Measurements from ENCODE around the gene PKD2. TPM values are rescaled to one million over a fixed set of nuclear protein-coding genes. Genes with fewer than 3 reads are reported as not detected.
A peak's percentile ranks its signal among the peaks of the same experiment; 100 is the strongest.
"Not testable (repeated sequence)": the region's sequence is repeated elsewhere in the genome, so short reads cannot be mapped to it uniquely, and the experiment has no call there.

PKD2 gene
- total and polyA plus RNA-seq, 2 donors (not counting 1 experiment from before 2014, with no cell fraction given): 109 to 158 TPM

DNA sequence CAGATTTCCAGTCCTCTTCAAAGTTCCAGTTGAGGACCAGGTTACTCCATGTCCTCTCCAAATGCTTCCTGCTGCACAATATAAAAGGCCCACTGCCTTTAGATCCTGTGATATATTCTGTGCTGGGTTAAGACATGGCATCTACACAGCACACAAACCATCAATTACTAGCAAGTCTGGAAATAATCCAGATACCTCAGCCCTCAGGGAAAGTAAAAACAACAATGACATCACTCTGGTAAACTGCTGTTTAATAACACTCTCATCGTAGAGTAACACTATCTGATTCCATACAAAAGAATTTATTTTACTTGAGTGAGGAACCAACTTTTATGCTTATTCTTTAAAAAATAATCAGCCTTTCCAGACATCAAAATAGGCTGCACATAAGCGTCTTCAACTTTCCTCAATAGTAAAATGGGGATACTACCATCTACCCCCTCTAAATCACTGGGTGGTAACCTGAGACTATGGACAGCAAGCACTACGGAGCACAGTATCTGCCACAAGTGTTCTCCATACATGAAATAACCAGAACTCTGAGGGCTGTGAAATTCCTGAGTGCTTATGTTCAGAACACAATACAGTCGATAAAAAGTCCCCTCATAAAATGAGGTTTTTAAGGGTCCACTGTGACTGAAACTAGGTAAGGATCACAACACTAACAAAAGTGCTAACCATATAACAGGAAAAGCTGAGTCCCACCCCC, 97.6 kb downstream of the PKD2 start:
- Histone ChIP-seq H4K20me1 (ENCODE audit: control insufficient read depth, extremely low read depth, insufficient read depth, low read length) (no peaks in the 10 kb centered on the region), H3K27ac (ENCODE audit: insufficient read depth, low read length) (peak overlapping the region; percentile 34), H3K9ac (ENCODE audit: insufficient read depth, low read length) (no peak overlapping the region), H3K4me2 (ENCODE audit: extremely low read depth, insufficient read depth, low read length) (no peak overlapping the region), H3K79me2 (ENCODE audit: control insufficient read depth, insufficient read depth, low read length) (no peaks in the 10 kb centered on the region), H3K4me3 (replicated peaks in 1 of 4; ENCODE audit: control extremely low read depth in 1 of 4, insufficient read depth in 1 of 4, low read depth in 3 of 4, low read length in 4 of 4) (no peak overlapping the region), H3K27me3 (ENCODE audit: control insufficient read depth, insufficient read depth, low read length) (no peaks in the 10 kb centered on the region), H3K9me3 (ENCODE audit: control insufficient read depth, insufficient read depth, low read depth, low read length) (no peaks in the 10 kb centered on the region), H3K36me3 (ENCODE audit: control insufficient read depth, insufficient read depth, low read length) (no peaks in the 10 kb centered on the region), H3K4me1 (ENCODE audit: control insufficient read depth, extremely low read depth, insufficient read depth, low read length) (peaks cover 8% of the 10 kb centered on the region), H2AFZ (ENCODE audit: low read length) (no peak overlapping the region)
- DNase-seq (ENCODE audit: low read depth in 2 of 2): peak; percentile 69 to 80
- no peak for TF ChIP-seq EZH2 (IDR thresholded peaks at IDR 0.05; ENCODE audit: low read length, missing control alignments)
- TF ChIP-seq, protein P1, sequence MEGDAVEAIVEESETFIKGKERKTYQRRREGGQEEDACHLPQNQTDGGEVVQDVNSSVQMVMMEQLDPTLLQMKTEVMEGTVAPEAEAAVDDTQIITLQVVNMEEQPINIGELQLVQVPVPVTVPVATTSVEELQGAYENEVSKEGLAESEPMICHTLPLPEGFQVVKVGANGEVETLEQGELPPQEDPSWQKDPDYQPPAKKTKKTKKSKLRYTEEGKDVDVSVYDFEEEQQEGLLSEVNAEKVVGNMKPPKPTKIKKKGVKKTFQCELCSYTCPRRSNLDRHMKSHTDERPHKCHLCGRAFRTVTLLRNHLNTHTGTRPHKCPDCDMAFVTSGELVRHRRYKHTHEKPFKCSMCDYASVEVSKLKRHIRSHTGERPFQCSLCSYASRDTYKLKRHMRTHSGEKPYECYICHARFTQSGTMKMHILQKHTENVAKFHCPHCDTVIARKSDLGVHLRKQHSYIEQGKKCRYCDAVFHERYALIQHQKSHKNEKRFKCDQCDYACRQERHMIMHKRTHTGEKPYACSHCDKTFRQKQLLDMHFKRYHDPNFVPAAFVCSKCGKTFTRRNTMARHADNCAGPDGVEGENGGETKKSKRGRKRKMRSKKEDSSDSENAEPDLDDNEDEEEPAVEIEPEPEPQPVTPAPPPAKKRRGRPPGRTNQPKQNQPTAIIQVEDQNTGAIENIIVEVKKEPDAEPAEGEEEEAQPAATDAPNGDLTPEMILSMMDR (conservative IDR thresholded peaks at IDR 0.05 in 1 of 2, IDR thresholded peaks at IDR 0.05 in 1 of 2; ENCODE audit: low read depth in 1 of 2, low read length in 2 of 2): no peak

DNA sequence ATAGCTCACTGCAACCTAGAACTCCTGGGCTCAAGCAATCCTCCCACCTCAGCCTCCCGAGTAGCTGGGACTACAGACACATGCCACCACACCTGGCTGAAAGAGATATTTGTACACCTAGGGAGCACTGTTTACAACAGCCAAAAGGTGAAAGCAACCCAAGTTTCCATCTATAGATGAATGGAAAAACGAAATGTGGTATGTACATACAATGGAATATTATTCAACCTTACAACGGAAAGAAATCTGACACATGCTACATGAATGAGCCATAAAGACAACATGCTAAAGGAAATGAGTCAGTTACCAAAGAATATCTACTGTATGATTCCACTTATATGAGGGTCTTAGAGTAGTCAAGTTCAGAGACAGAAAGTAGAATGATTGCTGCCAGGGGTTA, 98.8 kb downstream of the PKD2 start:
- Histone ChIP-seq H3K27ac (ENCODE audit: insufficient read depth, low read length) (no peak overlapping the region), H3K4me1 (ENCODE audit: control insufficient read depth, extremely low read depth, insufficient read depth, low read length) (peaks cover 8% of the 10 kb centered on the region), H3K9ac (ENCODE audit: insufficient read depth, low read length) (no peak overlapping the region), H3K9me3 (ENCODE audit: control insufficient read depth, insufficient read depth, low read depth, low read length) (no peaks in the 10 kb centered on the region), H3K27me3 (ENCODE audit: control insufficient read depth, insufficient read depth, low read length) (no peaks in the 10 kb centered on the region), H3K4me3 (replicated peaks in 1 of 4; ENCODE audit: control extremely low read depth in 1 of 4, insufficient read depth in 1 of 4, low read depth in 3 of 4, low read length in 4 of 4) (no peak overlapping the region), H2AFZ (ENCODE audit: low read length) (no peak overlapping the region), H3K36me3 (ENCODE audit: control insufficient read depth, insufficient read depth, low read length) (no peaks in the 10 kb centered on the region), H3K4me2 (ENCODE audit: extremely low read depth, insufficient read depth, low read length) (no peak overlapping the region), H3K79me2 (ENCODE audit: control insufficient read depth, insufficient read depth, low read length) (no peaks in the 10 kb centered on the region), H4K20me1 (ENCODE audit: control insufficient read depth, extremely low read depth, insufficient read depth, low read length) (no peaks in the 10 kb centered on the region)
- DNase-seq (ENCODE audit: low read depth in 2 of 2): peak; percentile 7 to 66
- no peak for TF ChIP-seq EZH2 (IDR thresholded peaks at IDR 0.05; ENCODE audit: low read length, missing control alignments)

DNA sequence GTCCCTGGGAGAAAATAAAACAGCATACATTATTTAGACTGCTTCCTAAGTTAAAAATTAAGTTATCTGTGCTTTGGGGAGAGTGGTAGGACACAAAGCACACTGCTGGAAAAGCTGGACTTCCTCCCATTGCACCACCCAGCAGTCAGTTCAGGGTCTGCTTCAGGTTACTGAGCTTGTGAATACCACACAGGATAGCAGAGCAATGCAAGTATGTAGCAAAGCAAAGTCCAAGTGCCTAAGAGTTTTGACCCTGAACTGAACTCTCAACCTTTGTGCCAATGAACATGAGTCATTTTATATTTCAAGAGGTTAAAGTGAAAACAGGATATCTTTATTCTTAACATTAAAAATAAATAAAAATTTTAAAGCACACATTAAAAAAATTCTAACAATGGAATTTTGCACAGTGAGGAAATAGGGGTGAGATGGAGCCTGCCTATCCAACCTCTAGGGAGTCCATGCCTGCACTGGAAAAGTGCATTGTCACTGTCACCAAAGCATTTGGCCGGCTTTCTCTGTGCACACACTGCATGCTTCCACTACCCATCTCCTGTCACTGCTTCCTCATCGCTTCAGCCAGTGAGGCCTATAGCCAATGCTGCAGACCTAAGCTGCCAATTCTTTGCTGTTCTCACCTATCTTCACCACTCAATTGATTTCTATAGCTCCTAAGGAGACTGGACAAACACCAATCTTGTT, 100.1 kb downstream of the PKD2 start:
- peak; percentile 7 to 43 for DNase-seq (ENCODE audit: low read depth in 2 of 2)
- no peaks in the 10 kb centered on the region for H3K9me3 ChIP-seq (ENCODE audit: control insufficient read depth, insufficient read depth, low read depth, low read length)
- no peak overlapping the region for H3K9ac ChIP-seq (ENCODE audit: insufficient read depth, low read length)
- H3K27me3 ChIP-seq (ENCODE audit: control insufficient read depth, insufficient read depth, low read length): no peaks in the 10 kb centered on the region
- no peaks in the 10 kb centered on the region for H3K79me2 ChIP-seq (ENCODE audit: control insufficient read depth, insufficient read depth, low read length)
- H4K20me1 ChIP-seq (ENCODE audit: control insufficient read depth, extremely low read depth, insufficient read depth, low read length): no peaks in the 10 kb centered on the region
- H3K4me2 ChIP-seq (ENCODE audit: extremely low read depth, insufficient read depth, low read length): no peak overlapping the region
- TF ChIP-seq, protein P1 (conservative IDR thresholded peaks at IDR 0.05 in 1 of 2, IDR thresholded peaks at IDR 0.05 in 1 of 2; ENCODE audit: low read depth in 1 of 2, low read length in 2 of 2): no peak
- no peak for TF ChIP-seq EZH2 (IDR thresholded peaks at IDR 0.05; ENCODE audit: low read length, missing control alignments)
- peaks cover 8% of the 10 kb centered on the region for H3K4me1 ChIP-seq (ENCODE audit: control insufficient read depth, extremely low read depth, insufficient read depth, low read length)
- H3K4me3 ChIP-seq (replicated peaks in 1 of 4; ENCODE audit: control extremely low read depth in 1 of 4, insufficient read depth in 1 of 4, low read depth in 3 of 4, low read length in 4 of 4): no peak overlapping the region
- no peaks in the 10 kb centered on the region for H3K36me3 ChIP-seq (ENCODE audit: control insufficient read depth, insufficient read depth, low read length)
- H2AFZ ChIP-seq (ENCODE audit: low read length): no peak overlapping the region
- no peak overlapping the region for H3K27ac ChIP-seq (ENCODE audit: insufficient read depth, low read length)

DNA sequence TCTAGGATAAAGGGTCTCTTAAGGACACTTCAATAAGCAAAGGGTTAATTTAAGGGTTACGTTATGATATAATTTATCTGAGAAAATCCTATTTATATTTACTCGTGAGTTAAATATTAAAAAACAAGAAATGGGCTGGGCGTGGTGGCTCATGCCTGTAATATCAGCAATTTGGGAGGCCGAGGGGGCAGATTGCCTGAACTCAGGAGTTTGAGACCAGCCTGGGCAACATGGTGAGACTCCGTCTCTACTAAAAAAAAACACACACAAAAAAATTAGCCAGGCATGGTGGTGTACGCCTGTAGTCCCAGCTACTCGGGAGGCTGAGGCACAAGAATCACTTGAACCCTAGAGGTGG, 100.7 kb downstream of the PKD2 start:
- H3K4me1 ChIP-seq (ENCODE audit: control insufficient read depth, extremely low read depth, insufficient read depth, low read length); H3K79me2 ChIP-seq (ENCODE audit: control insufficient read depth, insufficient read depth, low read length): not testable (repeated sequence)

More for the DNA sequence above, 100.7 kb downstream of the PKD2 start:
- not testable (repeated sequence) for H4K20me1 ChIP-seq (ENCODE audit: control insufficient read depth, extremely low read depth, insufficient read depth, low read length); H3K27ac ChIP-seq (ENCODE audit: insufficient read depth, low read length); H3K36me3 ChIP-seq (ENCODE audit: control insufficient read depth, insufficient read depth, low read length); H3K27me3 ChIP-seq (ENCODE audit: control insufficient read depth, insufficient read depth, low read length); H3K4me3 ChIP-seq (replicated peaks in 1 of 4; ENCODE audit: control extremely low read depth in 1 of 4, insufficient read depth in 1 of 4, low read depth in 3 of 4, low read length in 4 of 4); H3K9me3 ChIP-seq (ENCODE audit: control insufficient read depth, insufficient read depth, low read depth, low read length); H3K9ac ChIP-seq (ENCODE audit: insufficient read depth, low read length); DNase-seq (ENCODE audit: low read depth in 2 of 2); H3K4me2 ChIP-seq (ENCODE audit: extremely low read depth, insufficient read depth, low read length); H2AFZ ChIP-seq (ENCODE audit: low read length)

Data from fibroblast of lung (primary cell).